Chondrocyte (in vitro differentiated cells): Measurements from ENCODE around the gene TMEM121. TPM values are rescaled to one million over a fixed set of nuclear protein-coding genes. Genes with fewer than 3 reads are reported as not detected.
A peak's percentile ranks its signal among the peaks of the same experiment; 100 is the strongest.

Source experiments
- DNase-seq: peaks from one replicate; pipeline ENCODE4 v3.0.0; 2021; ENCODE audit warnings: mixed read lengths, low spot score
- H3K27ac Mint-ChIP-seq: one replicate; pipeline ENCODE4 v1.8.0; 2021; ENCODE audit warnings: mild to moderate bottlenecking, moderate library complexity, mixed read lengths; ENCODE audit not compliant: unreplicated experiment
- H3K27me3 Mint-ChIP-seq: 2 replicates; pipeline ENCODE4 v1.8.0; 2021; ENCODE audit warnings: low read depth, mixed read lengths
- H3K36me3 Mint-ChIP-seq: 2 replicates; pipeline ENCODE4 v1.8.0; 2021; ENCODE audit warnings: low read depth, mixed read lengths
- H3K4me1 Mint-ChIP-seq: 2 replicates; pipeline ENCODE4 v1.8.0; 2021; ENCODE audit warnings: low read depth, mild to moderate bottlenecking, mixed read lengths
- H3K4me3 Mint-ChIP-seq: one replicate; pipeline ENCODE4 v1.8.0; 2021; ENCODE audit warnings: mild to moderate bottlenecking, moderate library complexity, mixed read lengths; ENCODE audit not compliant: unreplicated experiment
- H3K9me3 Mint-ChIP-seq: 2 replicates; pipeline ENCODE4 v1.8.0; 2021; ENCODE audit warnings: low read depth, mixed read lengths
- CTCF ChIP-seq: fragments of 200-600 bp; sonication (generic); IDR thresholded peaks from 2 replicates; pipeline ENCODE4 v1.5.0; 2021; ENCODE audit warnings: antibody characterized with exemption, mild to moderate bottlenecking, moderate library complexity
- total RNA-seq: library from RNA; stranded (reverse); gene quantifications from 3 replicates; pipeline ENCODE4 v1.2.1, GENCODE V29; 2021

The TMEM121 gene
- total RNA-seq, 1 donor from 2014 or later = 6.0 TPM

DNA sequence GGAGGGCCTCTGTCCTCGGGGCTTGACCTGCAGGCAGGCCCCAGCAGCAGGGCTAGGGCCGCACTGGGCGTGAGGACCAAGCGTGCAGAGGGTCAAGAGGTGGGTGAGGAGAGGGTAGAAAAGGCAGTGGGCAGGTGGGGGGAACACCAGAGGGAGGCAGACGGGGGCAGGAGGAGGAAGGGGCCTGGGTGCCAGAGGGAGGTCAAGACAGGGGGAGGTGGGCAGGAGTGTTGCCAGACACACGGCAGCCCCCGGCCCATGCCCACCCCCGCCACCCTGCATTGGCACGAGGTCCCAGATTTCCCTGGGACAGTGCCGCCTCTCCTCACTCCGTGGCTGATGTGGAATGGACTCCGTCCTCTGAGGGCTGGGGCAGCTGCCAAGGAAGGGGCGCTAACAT is 8.2 kb downstream of the TMEM121 start:
- TF ChIP-seq CTCF = no peak
- Mint-ChIP-seq H3K36me3 (no peaks in the 10 kb centered on the region), H3K4me3 (no peak overlapping the region)

DNA sequence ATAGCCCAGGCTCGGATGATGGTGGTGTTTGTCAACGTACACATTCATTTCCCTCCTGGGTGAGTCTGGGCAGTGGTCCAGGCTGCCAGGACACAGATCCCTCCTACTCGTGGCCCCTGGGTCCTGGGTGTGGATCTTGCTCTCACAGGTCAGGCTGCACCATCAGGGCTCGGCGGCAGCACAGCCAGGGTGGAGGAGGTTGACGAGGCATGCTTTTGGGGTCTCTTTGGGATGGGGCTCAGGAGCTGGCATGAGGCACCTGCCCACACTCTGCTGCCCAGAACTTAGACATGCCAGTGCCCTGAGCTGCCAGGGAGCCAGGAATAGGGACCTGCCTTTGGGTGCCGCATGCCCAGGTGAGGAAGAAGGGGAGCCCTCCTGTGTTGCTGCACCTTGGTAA is 9.7 kb downstream of the TMEM121 start:
- Mint-ChIP-seq H3K27ac (no peak overlapping the region), H3K4me3 (no peak overlapping the region), H3K9me3 (no peaks in the 10 kb centered on the region), H3K27me3 (peaks cover 17% of the 10 kb centered on the region), H3K4me1 (no peaks in the 10 kb centered on the region), H3K36me3 (no peaks in the 10 kb centered on the region)
- peak; percentile 68 for DNase-seq
- TF ChIP-seq CTCF = no peak

More for the DNA sequence above, 8.2 kb downstream of the TMEM121 start:
- Mint-ChIP-seq H3K4me1 (no peaks in the 10 kb centered on the region), H3K27ac (no peak overlapping the region), H3K27me3 (peaks cover 16% of the 10 kb centered on the region), H3K9me3 (no peaks in the 10 kb centered on the region)
- peak; percentile 66 for DNase-seq

- no peaks in the 10 kb centered on the region for H3K36me3 Mint-ChIP-seq
- no peaks in the 10 kb centered on the region for H3K9me3 Mint-ChIP-seq
- DNase-seq = peak; percentile 73
- TF ChIP-seq CTCF = no peak
- no peak overlapping the region for H3K4me3 Mint-ChIP-seq
- peaks cover 25% of the 10 kb centered on the region for H3K27me3 Mint-ChIP-seq
- no peak overlapping the region for H3K27ac Mint-ChIP-seq
- no peaks in the 10 kb centered on the region for H3K4me1 Mint-ChIP-seq
These were observed 10.6 kb downstream of the TMEM121 start for GRCh38 chr14:105536691-105537579.

- no peaks in the 10 kb centered on the region for H3K36me3 Mint-ChIP-seq
- TF ChIP-seq CTCF = peak; percentile 94
- H3K4me1 Mint-ChIP-seq = no peaks in the 10 kb centered on the region
- H3K4me3 Mint-ChIP-seq = no peak overlapping the region
- H3K27me3 Mint-ChIP-seq = peaks cover 26% of the 10 kb centered on the region
- peaks cover 2% of the 10 kb centered on the region for H3K9me3 Mint-ChIP-seq
- H3K27ac Mint-ChIP-seq = no peak overlapping the region
- peak; percentile 86 for DNase-seq
These were observed 11.4 kb downstream of the TMEM121 start for GRCh38 chr14:105537580-105538474.

DNA sequence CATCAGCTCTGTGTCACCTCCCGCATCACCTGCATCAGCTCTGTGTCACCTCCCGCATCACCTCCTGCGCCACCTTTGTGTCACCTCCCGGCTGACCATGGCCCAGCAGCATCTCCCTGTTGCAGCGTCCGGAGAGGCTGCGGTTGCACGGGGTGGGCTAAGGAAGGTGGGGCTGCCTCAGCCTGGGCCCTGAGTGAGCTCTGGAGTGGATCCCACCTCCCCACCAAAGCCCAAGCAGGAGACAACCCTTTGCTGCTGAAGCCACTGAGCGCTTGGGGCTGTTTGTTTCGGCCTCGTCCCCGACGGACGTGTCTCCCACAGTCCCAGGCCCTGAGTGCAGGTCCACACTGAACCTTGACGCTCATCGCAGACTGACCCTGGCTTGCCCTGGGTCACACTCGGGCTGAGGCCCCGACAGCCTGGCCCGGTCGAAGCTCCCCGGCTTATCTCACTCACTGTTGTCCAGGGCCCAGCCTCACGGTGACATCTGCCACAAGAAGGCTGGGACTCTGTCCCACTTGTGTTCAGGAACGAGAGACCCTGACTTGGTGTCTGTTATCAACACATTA is 12.2 kb downstream of the TMEM121 start:
- no peaks in the 10 kb centered on the region for H3K4me1 Mint-ChIP-seq

More for the DNA sequence above, 12.2 kb downstream of the TMEM121 start:
- Mint-ChIP-seq H3K36me3 (no peaks in the 10 kb centered on the region), H3K27ac (no peak overlapping the region), H3K4me3 (no peak overlapping the region), H3K27me3 (peaks cover 29% of the 10 kb centered on the region), H3K9me3 (peaks cover 9% of the 10 kb centered on the region)
- DNase-seq = peak; percentile 74
- TF ChIP-seq CTCF = no peak
